Spleen (tissue), 11 donors: ENCODE measurements around the gene REEP3. TPM values are rescaled to one million over a fixed set of nuclear protein-coding genes. Genes with fewer than 3 reads are reported as not detected.
"Not testable (repeated sequence)": the region's sequence is repeated elsewhere in the genome, so short reads cannot be mapped to it uniquely, and the experiment has no call there.

ENCODE experiments used
- DNase-seq: peaks from one replicate; pipeline ENCODE4 v3.0.0-alpha.2; 2020
- H3K27ac ChIP-seq, 8 donors: fragments of 200-600 bp; sonication (generic) in 7 of 8; 1 replicate in 4 of 8; 2 replicates in 4 of 8; pipeline versions ENCODE4 v1.5.0 to v1.8.0; 2016 to 2021; ENCODE audit warnings: inconsistent platforms in 4 of 8, mild to moderate bottlenecking in 4 of 8, moderate library complexity in 1 of 8
- H3K27me3 ChIP-seq, 7 donors: fragments of 200-600 bp; sonication (generic) in 6 of 7; replicated peaks in 1 of 7; 1 replicate in 4 of 7; 2 replicates in 3 of 7; pipeline versions ENCODE4 v1.5.0 to v1.8.0; 2016 to 2021; ENCODE audit warnings: inconsistent platforms in 3 of 7, mild to moderate bottlenecking in 1 of 7
- H3K36me3 ChIP-seq, 6 donors: fragments of 200-600 bp; sonication (generic) in 5 of 6; 1 replicate in 4 of 6; 2 replicates in 2 of 6; pipeline versions ENCODE4 v1.5.0 to v1.8.0; 2016 to 2021; ENCODE audit warnings: inconsistent platforms in 2 of 6
- H3K4me1 ChIP-seq, 6 donors: fragments of 200-600 bp; sonication (generic) in 5 of 6; 1 replicate in 3 of 6; 2 replicates in 3 of 6; pipeline versions ENCODE4 v1.5.0 to v1.8.0; 2016 to 2021; ENCODE audit warnings: inconsistent platforms in 3 of 6
- H3K4me3 ChIP-seq, 8 donors: fragments of 200-600 bp; sonication (generic) in 7 of 8; 1 replicate in 4 of 8; 2 replicates in 4 of 8; pipeline versions ENCODE4 v1.5.0 to v1.8.0; 2016 to 2021; ENCODE audit warnings: inconsistent platforms in 4 of 8, mild to moderate bottlenecking in 4 of 8, moderate library complexity in 2 of 8
- H3K9me3 ChIP-seq, 8 donors: fragments of 200-600 bp; sonication (generic) in 7 of 8; 1 replicate in 4 of 8; 2 replicates in 4 of 8; pipeline versions ENCODE4 v1.5.0 to v1.8.0; 2016 to 2021; ENCODE audit warnings: inconsistent platforms in 4 of 8
- POLR2A ChIP-seq, 3 donors: fragments of 450-650 bp; IDR thresholded peaks; one replicate each; pipeline ENCODE4 v1.5.1; 2017; ENCODE audit warnings: antibody characterized with exemption in 3 of 3, mild to moderate bottlenecking in 1 of 3
- POLR2AphosphoS5 ChIP-seq, 3 donors: sonication (generic); formaldehyde crosslinking; IDR thresholded peaks; one replicate each; pipeline ENCODE4 v1.5.1; 2017; ENCODE audit warnings: antibody characterized with exemption in 3 of 3
- WGBS, 5 donors: extraction: QIAGEN DNeasy Blood & Tissue Kit in 3 of 5; methylation state at CpG; one replicate each; pipeline versions ENCODE4 v1.1.5 to v1.1.7; 2013 to 2018; 5-methylcytosine and 5-hydroxymethylcytosine counted together
- intact Hi-C: fragments of 100-400 bp; cut with DNase I; formaldehyde crosslinking; loops from one replicate; pipeline ENCODE4 v1.15.0; 2023; ENCODE audit warnings: low total_unique reads
- polyA plus RNA-seq, 3 donors: library from polyadenylated mRNA; stranded (reverse); fragments of 200-250 nt; gene quantifications; one replicate each; pipeline ENCODE4 v1.2.1, GENCODE V29; 2013
- total RNA-seq, 7 donors: library from RNA; depleted of rRNA in 3 of 7; stranded (reverse); fragments of >200 nt in 3 of 7; fragmentation: NEBNext Ultra II Directional in 4 of 7; extraction: Animal tissue kit (Norgen Biotek cat#: 25700) in 4 of 7; gene quantifications; one replicate each; pipeline versions ENCODE4 v1.1.0 to v1.2.1, GENCODE V29; 2016 to 2021
- TF ChIP-seq, protein P1 (sequence below), 11 experiments: fragments of 200-600 bp in 7 of 11; fragments of 450-650 bp in 4 of 11; sonication (generic) in 4 of 11; IDR thresholded peaks in 8 of 11; conservative IDR thresholded peaks in 3 of 11; 1 replicate in 7 of 11; 2 replicates in 4 of 11; pipeline versions ENCODE4 v1.4.0 to v1.8.0; 2016 to 2021; ENCODE audit warnings: antibody characterized with exemption in 11 of 11, inconsistent platforms in 4 of 11, mild to moderate bottlenecking in 1 of 11
- donor health status: healthy with polysubstance abuse.
- donor health status: DM: no; HTN: no; CAD: no; lungs with moderate emphysema.
- donor health status: DM: no; HTN: no; CAD: no.
- donor health status: Bipolar disorder and iron deficiency.
- donor health status: healthy.
- donor health status: DM: no; HTN: no; CAD: no.
- donor health status: DM: yes; HTN: yes; CAD: no.

The REEP3 gene
- total and polyA plus RNA-seq, 10 donors = 4.0 to 46.5 (median 22.1) TPM

DNA sequence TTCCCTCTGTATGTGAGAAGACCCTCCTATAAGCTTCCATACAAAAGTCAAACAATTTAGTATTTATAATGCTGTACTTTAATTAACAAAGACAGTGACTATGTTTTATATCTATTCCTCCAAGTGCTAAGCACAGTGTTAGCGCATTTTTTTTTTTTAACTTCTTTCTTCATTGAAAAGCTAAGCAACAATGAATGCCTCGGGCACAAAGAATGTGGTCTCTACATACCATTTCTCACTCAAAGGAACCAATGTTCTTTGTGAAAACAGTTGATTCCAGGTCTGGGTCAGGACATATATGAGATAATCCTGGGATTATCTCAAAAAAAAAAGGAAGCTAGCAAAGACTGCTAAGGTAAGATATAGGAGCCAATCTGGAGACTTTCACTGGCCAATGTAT is 26.2 kb upstream of the REEP3 start:
- Histone ChIP-seq H3K27ac (no peak overlapping the region), H3K27me3 (no peaks in the 10 kb centered on the region), H3K36me3 (no peaks in the 10 kb centered on the region), H3K9me3 (no peaks in the 10 kb centered on the region), H3K4me3 (no peak overlapping the region), H3K4me1 (peaks cover 0 to 45% (median 12%) of the 10 kb centered on the region in 6 donors)
- no peak for DNase-seq
- TF ChIP-seq, protein P1, sequence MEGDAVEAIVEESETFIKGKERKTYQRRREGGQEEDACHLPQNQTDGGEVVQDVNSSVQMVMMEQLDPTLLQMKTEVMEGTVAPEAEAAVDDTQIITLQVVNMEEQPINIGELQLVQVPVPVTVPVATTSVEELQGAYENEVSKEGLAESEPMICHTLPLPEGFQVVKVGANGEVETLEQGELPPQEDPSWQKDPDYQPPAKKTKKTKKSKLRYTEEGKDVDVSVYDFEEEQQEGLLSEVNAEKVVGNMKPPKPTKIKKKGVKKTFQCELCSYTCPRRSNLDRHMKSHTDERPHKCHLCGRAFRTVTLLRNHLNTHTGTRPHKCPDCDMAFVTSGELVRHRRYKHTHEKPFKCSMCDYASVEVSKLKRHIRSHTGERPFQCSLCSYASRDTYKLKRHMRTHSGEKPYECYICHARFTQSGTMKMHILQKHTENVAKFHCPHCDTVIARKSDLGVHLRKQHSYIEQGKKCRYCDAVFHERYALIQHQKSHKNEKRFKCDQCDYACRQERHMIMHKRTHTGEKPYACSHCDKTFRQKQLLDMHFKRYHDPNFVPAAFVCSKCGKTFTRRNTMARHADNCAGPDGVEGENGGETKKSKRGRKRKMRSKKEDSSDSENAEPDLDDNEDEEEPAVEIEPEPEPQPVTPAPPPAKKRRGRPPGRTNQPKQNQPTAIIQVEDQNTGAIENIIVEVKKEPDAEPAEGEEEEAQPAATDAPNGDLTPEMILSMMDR (IDR thresholded peaks at IDR 0.05 in 8 of 11, conservative IDR thresholded peaks at IDR 0.05 in 3 of 11) = no peak
- no peak for TF ChIP-seq POLR2AphosphoS5 (IDR thresholded peaks at IDR 0.05)
- TF ChIP-seq POLR2A (IDR thresholded peaks at IDR 0.05) = no peak
- WGBS, 5 donors = 90 to 99% (median 97%) methylated on average over 2 of the region's 2 CpGs
- intact Hi-C loops = no loop called here

DNA sequence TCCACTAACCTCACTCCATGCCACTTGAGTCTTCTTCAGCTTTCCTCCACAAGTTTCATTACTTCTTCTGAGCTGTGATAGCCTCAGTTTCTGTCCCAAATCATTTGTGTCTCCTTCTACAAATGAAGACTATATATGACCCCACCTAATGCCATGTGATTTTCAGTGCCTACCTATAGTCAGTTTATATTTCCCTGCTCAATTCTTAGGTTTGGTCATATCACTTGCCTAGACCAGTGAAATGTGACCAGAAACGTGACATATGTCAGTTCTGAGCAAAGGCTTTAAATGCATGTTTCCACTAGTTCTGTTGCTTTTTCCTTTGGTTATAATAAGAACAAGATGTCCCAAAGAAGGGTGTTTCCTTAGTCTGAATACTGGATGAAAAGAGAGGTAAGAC is 24.6 kb upstream of the REEP3 start:
- Histone ChIP-seq H3K9me3 (no peaks in the 10 kb centered on the region), H3K27ac (no peak overlapping the region), H3K36me3 (no peaks in the 10 kb centered on the region), H3K4me3 (no peak overlapping the region), H3K4me1 (peaks cover 0 to 41% (median 10%) of the 10 kb centered on the region in 6 donors), H3K27me3 (no peaks in the 10 kb centered on the region)
- 75 to 90% (median 80%) methylated on average over 1 of the region's 1 CpG for WGBS, 5 donors
- DNase-seq = no peak
- TF ChIP-seq POLR2AphosphoS5 (IDR thresholded peaks at IDR 0.05) (no peak), POLR2A (IDR thresholded peaks at IDR 0.05) (no peak)
- TF ChIP-seq, protein P1 (IDR thresholded peaks at IDR 0.05 in 8 of 11, conservative IDR thresholded peaks at IDR 0.05 in 3 of 11) = no peak
- intact Hi-C loops = no loop called here

DNA sequence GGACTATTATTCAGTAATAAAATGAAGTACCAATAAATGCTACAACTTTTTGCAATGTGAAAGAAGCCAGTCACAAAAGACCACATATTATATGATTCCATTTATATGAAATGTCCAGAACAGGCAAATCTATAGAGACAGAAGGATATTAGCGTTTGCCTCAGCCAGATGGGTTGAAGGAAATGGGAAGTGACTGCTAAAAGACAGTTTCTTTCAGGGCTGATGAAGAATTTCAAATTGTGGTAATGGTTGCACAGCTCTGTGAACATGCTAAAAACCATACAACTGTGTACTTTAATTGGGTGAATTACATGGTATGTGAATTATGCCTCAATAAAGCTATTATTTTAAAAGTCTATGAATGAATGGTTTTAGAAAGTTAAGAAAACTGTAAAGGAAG is 23.9 kb upstream of the REEP3 start:
- no peak for DNase-seq
- no peak overlapping the region for H3K4me3 ChIP-seq
- no peak for TF ChIP-seq POLR2AphosphoS5 (IDR thresholded peaks at IDR 0.05)
- TF ChIP-seq, protein P1 (IDR thresholded peaks at IDR 0.05 in 8 of 11, conservative IDR thresholded peaks at IDR 0.05 in 3 of 11) = no peak
- no peak for TF ChIP-seq POLR2A (IDR thresholded peaks at IDR 0.05)
- H3K9me3 ChIP-seq = no peaks in the 10 kb centered on the region
- 26 to 42% (median 41%) methylated on average over 1 of the region's 1 CpG for WGBS, 5 donors
- no peaks in the 10 kb centered on the region for H3K36me3 ChIP-seq
- H3K27ac ChIP-seq = no peak overlapping the region
- peaks cover 0 to 34% (median 6%) of the 10 kb centered on the region in 6 donors for H3K4me1 ChIP-seq
- intact Hi-C loops = no loop called here
- H3K27me3 ChIP-seq = no peaks in the 10 kb centered on the region

DNA sequence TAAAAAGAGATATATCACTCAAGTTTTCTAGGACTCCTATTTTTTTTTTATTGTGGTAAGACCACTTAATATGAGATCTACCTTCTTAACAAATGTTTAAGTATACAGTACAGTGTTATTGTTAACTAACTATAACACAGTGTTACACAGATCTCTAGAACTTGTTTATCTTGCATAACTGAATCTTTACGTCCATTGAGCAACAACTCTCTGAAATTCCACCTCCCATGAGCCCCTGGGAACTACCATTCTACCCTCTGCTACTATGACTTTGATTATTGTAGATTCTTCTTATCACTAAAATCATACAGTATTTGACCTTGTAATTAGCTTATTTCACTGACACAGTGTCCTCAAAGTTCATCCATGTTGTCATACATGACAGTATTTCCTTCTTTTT is 22.5 kb upstream of the REEP3 start:
- DNase-seq = no peak
- H3K4me3 ChIP-seq = no peak overlapping the region
- H3K27me3 ChIP-seq = no peaks in the 10 kb centered on the region
- H3K9me3 ChIP-seq = no peaks in the 10 kb centered on the region
- 44 to 90% (median 72%) methylated on average over 1 of the region's 1 CpG for WGBS, 5 donors
- H3K27ac ChIP-seq = no peak overlapping the region
- H3K36me3 ChIP-seq = no peaks in the 10 kb centered on the region
- H3K4me1 ChIP-seq = peaks cover 0 to 27% (median 6%) of the 10 kb centered on the region in 6 donors
- intact Hi-C loops = no loop called here
- TF ChIP-seq POLR2AphosphoS5 (IDR thresholded peaks at IDR 0.05) (no peak), POLR2A (IDR thresholded peaks at IDR 0.05) (no peak)
- TF ChIP-seq, protein P1 (IDR thresholded peaks at IDR 0.05 in 8 of 11, conservative IDR thresholded peaks at IDR 0.05 in 3 of 11) = no peak

DNA sequence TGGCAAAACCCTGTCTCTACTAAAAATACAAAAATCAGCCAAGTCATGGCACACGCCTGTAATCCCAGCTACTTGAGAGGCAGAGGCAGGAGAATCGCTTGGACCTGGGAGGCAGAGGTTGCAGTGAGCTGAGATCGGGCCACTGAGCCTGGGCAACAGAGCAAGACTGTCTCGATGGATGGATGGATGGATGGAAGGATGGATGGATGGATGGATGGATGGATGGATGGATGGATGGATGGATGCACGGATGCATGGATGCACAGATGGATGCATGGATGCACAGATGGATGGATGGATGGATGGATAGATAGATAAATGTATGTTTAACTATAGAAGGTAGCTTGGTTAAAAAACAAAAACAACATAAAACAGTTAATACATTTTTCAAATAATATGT is 20.6 kb upstream of the REEP3 start:
- intact Hi-C loops = not testable (repeated sequence)
- WGBS, 5 donors = 90 to 98% (median 95%) methylated on average over 5 of the region's 5 CpGs

More for the DNA sequence above, 20.6 kb upstream of the REEP3 start:
- H3K36me3 ChIP-seq, H3K27ac ChIP-seq, H3K4me3 ChIP-seq, H3K9me3 ChIP-seq, H3K27me3 ChIP-seq, DNase-seq: not testable (repeated sequence)
- peaks cover 0 to 39% (median 7%) of the 10 kb centered on the region in 6 donors for H3K4me1 ChIP-seq
